Effector memory CD4-positive, alpha-beta T cell (primary cell): ENCODE results near the gene RHBDF1.

Experiments
- DNase-seq, 3 donors: peaks; one replicate each; pipeline ENCODE4 v3.0.0-alpha.2; 2020
- H3K27ac ChIP-seq: 2 replicates; pipeline ENCODE4 v1.7.0; 2013; ENCODE audit warnings: mild to moderate bottlenecking, low read length, moderate library complexity; ENCODE audit not compliant: insufficient read depth, poor library complexity, severe bottlenecking
- H3K27me3 ChIP-seq: replicated peaks from 2 replicates; pipeline ENCODE4 v1.7.0; 2013; ENCODE audit warnings: mild to moderate bottlenecking, low read length; ENCODE audit not compliant: insufficient read depth, control insufficient read depth, poor library complexity, severe bottlenecking
- H3K36me3 ChIP-seq: 2 replicates; pipeline ENCODE4 v1.7.0; 2013; ENCODE audit warnings: mild to moderate bottlenecking, low read length, moderate library complexity; ENCODE audit not compliant: control insufficient read depth, insufficient read depth
- H3K4me1 ChIP-seq: 2 replicates; pipeline ENCODE4 v1.7.0; 2013; ENCODE audit warnings: low read length, mild to moderate bottlenecking; ENCODE audit not compliant: control insufficient read depth, insufficient read depth, poor library complexity, severe bottlenecking
- H3K4me3 ChIP-seq: 2 replicates; pipeline ENCODE4 v1.7.0; 2013; ENCODE audit warnings: low read length, low read depth, mild to moderate bottlenecking; ENCODE audit not compliant: insufficient read depth, poor library complexity, severe bottlenecking
- H3K9me3 ChIP-seq: 2 replicates; pipeline ENCODE4 v1.7.0; 2013; ENCODE audit warnings: mild to moderate bottlenecking, low read length, moderate library complexity; ENCODE audit not compliant: control insufficient read depth

Gene RHBDF1

DNA sequence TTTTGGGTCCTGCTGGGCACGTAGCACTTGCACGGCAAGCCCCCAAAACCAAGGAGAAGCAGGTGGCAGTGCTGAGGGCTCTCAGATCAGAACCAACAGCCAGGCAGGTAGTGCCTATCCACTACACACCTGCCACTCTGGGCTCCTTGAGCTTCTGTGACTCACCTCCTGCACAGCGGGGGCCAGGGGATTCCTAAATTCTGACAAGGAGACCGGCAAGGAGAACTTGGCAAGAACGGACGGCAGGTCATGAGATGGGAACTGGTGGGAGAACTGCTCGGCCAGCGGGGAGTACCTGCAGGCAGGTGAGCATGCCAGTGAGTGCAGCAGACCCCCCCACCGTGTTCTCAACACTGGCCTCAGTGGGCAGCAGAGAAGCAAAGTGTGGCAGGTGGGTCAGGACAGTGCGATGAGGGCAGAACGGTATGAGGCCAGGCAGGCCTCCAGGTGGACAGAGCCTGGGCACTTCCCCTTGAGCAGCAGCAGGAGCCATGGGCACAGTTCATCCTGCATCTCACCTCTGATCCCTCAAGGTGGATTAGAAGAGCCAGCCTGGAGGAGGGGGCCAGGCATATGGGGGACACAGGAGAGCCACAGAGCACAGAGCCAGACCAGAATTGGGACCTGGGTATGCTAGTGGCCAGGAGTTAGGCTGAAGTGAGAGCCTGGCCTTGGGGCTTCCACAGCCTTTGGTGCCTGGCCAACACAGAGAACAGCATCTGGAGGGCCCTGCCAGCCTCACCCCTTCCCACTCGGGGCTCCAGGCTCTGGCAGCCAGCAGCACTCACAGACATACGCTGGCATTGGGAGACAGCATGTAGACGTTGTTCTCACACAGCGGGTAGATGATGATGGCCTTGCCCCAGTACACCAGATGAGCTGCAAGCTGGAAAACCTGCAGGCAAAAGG, 20.3 kb upstream of the RHBDF1 start:
- Histone ChIP-seq H3K4me1 (no peaks in the 10 kb centered on the region), H3K27me3 (no peaks in the 10 kb centered on the region), H3K27ac (no peak overlapping the region), H3K36me3 (peaks cover 16% of the 10 kb centered on the region), H3K9me3 (no peaks in the 10 kb centered on the region), H3K4me3 (no peak overlapping the region)
- DNase-seq: no peak

DNA sequence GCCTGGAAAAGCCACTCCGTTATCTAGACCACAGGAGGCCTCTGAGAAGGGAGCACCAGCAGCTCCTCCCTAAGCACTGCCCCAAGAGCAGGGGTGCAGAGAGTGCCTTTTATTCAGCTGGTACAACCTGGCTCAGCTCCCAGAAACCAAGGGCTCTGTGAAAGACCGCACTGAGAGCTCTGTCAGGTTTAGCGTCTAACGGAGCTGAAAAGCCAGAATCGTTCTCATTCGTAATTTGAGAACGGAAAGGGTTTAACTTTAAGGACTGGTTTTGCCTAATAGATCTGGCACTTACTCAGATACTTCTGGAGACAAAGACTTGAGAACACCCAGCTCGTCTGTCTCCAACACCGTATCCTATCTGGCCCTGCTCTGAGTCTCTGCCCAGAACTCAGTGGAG, 19.1 kb upstream of the RHBDF1 start:
- H3K27me3 ChIP-seq: no peaks in the 10 kb centered on the region
- peaks cover 17% of the 10 kb centered on the region for H3K36me3 ChIP-seq
- DNase-seq: no peak
- H3K4me3 ChIP-seq: no peak overlapping the region
- no peaks in the 10 kb centered on the region for H3K9me3 ChIP-seq
- H3K27ac ChIP-seq: no peak overlapping the region
- no peaks in the 10 kb centered on the region for H3K4me1 ChIP-seq

DNA sequence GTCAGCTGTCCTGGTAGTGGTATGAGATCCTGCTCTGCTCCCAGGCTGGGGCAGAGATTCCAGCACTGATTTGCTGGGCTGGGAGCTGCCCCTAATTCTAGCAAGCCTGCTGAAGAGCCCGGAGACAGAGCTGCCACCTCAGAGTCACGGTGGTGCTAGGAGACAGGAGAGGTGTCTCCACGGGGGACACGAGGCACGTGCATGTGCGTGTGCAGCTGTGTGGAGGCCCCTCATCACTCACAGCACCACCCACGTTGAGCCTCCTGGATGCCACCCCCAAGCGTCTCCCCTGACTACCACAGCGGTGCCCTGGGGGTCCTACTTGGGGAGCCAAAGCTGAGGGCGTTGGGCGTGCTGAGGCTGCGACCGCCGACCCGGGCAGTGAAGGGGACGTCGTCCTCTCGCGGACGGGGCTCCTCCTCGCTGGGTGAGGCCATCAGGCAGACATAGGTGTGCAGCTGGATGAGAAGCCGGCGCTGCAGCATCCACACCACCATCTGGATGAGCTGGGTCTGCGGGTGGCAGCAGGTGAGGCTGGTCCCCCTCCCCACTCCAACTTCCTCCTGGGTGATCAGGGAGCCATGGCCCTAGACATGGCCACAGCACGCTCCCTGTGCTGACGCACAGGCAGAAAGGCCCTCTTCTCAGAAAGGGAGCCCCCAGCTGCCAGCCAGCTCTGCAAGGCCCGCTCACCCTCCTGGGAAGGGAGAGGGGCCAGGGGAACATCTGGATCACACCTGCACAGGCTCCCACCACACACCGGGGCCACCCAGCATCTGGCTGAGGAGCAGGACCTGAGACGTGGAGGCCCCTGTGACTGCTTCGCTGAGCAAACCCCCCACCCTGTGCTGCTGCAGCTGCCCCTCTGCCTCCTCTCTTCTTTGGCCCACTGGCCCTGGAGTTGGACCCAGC, 17.2 kb upstream of the RHBDF1 start:
- peaks cover 23% of the 10 kb centered on the region for H3K36me3 ChIP-seq
- no peak overlapping the region for H3K27ac ChIP-seq
- DNase-seq: no peak
- H3K4me1 ChIP-seq: peaks cover 6% of the 10 kb centered on the region
- H3K9me3 ChIP-seq: no peaks in the 10 kb centered on the region
- no peaks in the 10 kb centered on the region for H3K27me3 ChIP-seq
- no peak overlapping the region for H3K4me3 ChIP-seq

DNA sequence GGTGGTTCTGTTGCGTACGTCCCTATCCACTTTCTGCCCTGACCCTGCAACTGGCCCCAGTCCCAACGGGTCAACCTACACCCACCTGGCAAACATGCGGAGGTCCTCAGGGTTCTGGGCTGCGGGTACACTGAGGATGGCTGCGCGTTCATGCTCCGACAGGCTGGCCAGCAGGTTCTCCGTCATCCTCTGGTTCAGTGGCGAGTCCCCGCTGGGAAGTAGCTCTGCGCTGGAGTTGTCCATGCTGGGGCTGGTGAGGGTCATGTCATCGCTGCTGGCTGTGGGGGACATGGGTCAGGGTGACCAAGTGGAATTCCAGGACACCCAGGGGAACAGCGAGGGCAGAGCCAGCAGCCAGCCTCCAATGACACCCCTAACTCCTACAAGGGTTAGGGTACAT, 16.2 kb upstream of the RHBDF1 start:
- Histone ChIP-seq H3K36me3 (peaks cover 23% of the 10 kb centered on the region), H3K4me3 (no peak overlapping the region), H3K27me3 (no peaks in the 10 kb centered on the region), H3K4me1 (peaks cover 14% of the 10 kb centered on the region), H3K27ac (no peak overlapping the region), H3K9me3 (no peaks in the 10 kb centered on the region)
- no peak for DNase-seq

DNA sequence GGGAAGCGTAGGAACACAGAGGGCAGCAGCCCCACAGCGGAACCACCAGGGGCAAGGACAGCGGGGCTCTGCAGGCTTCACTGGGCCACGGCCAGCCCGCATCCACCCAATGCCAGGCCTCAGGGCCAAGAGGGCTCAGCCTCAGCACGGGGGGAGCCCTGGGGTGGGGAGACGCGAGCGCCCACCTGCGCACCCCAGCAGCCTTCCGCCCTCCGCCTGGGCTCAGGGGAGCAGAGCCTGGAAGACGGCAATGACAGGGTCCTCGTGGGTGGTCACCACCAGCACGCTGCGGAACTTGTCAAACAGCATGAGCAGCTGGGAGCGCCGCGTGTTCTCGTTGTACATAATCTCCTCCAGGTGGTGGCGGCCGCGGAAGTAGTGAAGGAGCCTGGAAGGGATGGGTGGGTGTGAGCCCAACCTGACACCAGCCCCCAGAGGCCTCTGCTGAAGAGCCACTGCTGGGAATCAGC, 14.1 kb upstream of the RHBDF1 start:
- Histone ChIP-seq H3K9me3 (no peaks in the 10 kb centered on the region), H3K27me3 (no peaks in the 10 kb centered on the region), H3K4me1 (peaks cover 14% of the 10 kb centered on the region), H3K36me3 (peaks cover 23% of the 10 kb centered on the region), H3K27ac (no peak overlapping the region), H3K4me3 (no peak overlapping the region)
- DNase-seq: no peak

DNA sequence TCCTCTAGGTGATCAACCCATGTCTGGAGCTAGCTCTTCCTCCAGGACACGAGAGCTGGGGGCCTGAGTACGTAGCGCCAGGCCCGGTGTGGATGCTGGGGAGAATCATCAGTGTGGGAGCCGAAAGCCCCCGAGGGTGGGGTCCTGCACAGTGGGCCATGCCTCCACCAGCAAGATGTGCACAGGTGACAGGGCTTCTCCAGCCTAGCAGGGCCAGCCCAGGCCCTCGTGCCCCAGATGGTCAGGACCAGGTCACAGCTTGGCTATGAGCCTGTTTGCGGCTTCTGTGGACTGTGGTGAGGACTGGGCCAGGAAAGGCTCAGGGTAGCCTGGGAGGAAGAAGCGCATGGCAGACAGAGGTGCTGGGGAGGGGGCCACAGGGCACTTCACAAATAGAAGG, 13.4 kb upstream of the RHBDF1 start:
- H3K27ac ChIP-seq: no peak overlapping the region
- peaks cover 14% of the 10 kb centered on the region for H3K4me1 ChIP-seq
- H3K27me3 ChIP-seq: no peaks in the 10 kb centered on the region
- H3K9me3 ChIP-seq: no peaks in the 10 kb centered on the region
- H3K4me3 ChIP-seq: no peak overlapping the region
- H3K36me3 ChIP-seq: peaks cover 23% of the 10 kb centered on the region
- DNase-seq: no peak

DNA sequence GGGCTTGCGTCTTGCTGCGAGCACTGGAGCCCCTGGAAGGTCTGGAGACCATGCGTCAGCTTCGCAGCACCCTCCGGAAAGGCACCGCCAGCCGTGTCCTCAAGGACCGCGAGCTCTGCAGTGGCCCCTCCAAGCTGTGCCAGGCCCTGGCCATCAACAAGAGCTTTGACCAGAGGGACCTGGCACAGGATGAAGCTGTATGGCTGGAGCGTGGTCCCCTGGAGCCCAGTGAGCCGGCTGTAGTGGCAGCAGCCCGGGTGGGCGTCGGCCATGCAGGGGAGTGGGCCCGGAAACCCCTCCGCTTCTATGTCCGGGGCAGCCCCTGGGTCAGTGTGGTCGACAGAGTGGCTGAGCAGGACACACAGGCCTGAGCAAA, 13.0 kb upstream of the RHBDF1 start:
- DNase-seq: no peak
- H3K36me3 ChIP-seq: peaks cover 23% of the 10 kb centered on the region
- H3K4me3 ChIP-seq: no peak overlapping the region
- H3K4me1 ChIP-seq: peaks cover 14% of the 10 kb centered on the region
- H3K27ac ChIP-seq: peak overlapping the region; percentile 7
- H3K27me3 ChIP-seq: no peaks in the 10 kb centered on the region
- no peaks in the 10 kb centered on the region for H3K9me3 ChIP-seq

DNA sequence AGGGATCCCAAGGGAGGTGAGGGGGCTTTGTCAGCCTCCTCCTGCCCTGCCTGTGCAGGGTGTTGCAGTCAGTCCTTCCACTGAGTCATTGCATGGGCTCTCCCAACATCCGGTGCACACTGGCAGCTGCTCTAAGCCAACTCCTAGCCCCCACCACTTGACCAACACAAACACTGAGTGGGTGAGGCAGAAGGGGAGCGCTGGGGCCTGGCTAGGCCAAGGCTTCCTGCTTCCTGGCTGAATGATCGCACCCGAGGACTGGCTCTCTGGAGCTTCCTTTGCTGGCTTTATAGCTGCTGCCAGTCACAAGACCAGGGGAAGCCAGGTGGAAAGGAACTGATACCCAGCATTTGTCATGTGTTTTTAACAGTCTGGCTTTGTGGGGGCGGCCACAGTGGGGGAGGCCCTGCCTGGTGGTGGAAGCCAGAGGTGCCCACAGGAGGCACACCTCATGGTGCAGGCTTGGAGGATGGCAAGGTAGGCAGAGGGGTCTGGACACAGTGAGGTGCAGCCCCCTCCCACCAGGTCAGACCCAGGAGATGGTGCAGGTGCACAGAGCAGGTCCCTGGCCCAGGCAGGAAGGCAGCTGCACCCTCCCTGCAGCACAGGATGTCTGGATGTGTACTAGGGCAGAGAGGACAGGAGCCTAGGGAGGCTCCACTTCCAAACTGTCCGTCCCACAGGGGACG, 12.4 kb upstream of the RHBDF1 start:
- Histone ChIP-seq H3K27me3 (no peaks in the 10 kb centered on the region), H3K9me3 (no peaks in the 10 kb centered on the region), H3K4me1 (peaks cover 14% of the 10 kb centered on the region), H3K27ac (peak overlapping the region; percentile 7), H3K36me3 (peaks cover 23% of the 10 kb centered on the region), H3K4me3 (no peak overlapping the region)
- no peak for DNase-seq

DNA sequence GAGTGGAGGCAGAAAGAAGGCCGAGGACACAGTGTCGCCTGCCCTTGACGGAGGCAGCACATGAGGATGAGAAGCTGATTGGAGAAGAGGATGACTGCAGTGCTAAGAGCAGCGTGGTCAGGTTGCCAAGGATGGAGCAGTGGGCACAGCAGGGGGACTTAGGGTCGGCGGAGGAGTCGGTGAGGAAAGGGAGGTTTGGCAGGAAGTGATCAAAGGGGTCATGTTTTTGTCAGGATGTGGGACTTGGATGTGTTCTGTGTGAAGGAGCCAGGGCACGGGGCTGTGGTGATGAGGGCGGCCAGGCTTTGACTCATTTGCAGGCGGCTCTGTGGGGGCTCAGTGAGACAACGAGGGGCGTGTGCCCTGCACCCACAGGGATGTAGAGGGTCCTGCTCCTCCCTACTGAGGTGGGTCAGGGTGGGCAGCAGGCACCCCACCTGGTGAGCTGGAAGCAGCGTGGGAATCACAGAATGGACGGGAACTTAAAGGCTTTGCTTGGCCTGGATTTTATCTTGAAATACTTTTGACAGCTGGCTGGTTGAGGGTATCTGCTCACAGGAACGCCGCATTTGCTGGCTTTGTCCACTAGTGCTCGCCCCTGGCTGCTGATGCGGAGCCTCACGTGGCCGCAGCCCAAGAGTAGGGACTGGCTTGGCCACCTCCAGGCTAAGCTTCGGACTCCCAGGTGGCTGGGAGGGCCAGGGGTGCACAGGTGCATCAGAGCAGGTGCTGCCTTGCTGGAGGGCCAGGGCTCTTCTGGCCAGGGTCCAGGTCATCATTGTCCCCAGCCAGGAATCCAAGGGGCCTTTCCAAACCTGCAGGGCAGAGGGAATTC, 11.6 kb upstream of the RHBDF1 start:
- Histone ChIP-seq H3K4me1 (peaks cover 15% of the 10 kb centered on the region), H3K9me3 (no peaks in the 10 kb centered on the region), H3K27me3 (no peaks in the 10 kb centered on the region), H3K27ac (no peak overlapping the region), H3K4me3 (no peak overlapping the region), H3K36me3 (peaks cover 19% of the 10 kb centered on the region)
- no peak for DNase-seq
